HCT116 (cell line): Measurements from ENCODE around the gene RBM39. TPM values are rescaled to one million over a fixed set of nuclear protein-coding genes. Genes with fewer than 3 reads are reported as not detected.

Source experiments
- ATAC-seq: fragments of 200-7000 bp; cut with Tn5 transposase; 2 replicates; pipeline ENCODE4 v1.9.1; 2020; ENCODE audit warnings: mild to moderate bottlenecking, moderate library complexity
- BruUV-seq: library from RNA; stranded (reverse); fragments of 400-500 nt; replicated peaks from 2 replicates; lab custom pipeline; 2021; lab: Mats Ljungman, UMichigan
- CTCF ChIA-PET: fragments of 300-600 bp; sonication (Branson Sonifier 250); formaldehyde crosslinking; loops from one replicate; lab custom pipeline; 2021; ENCODE audit warnings: antibody characterized with exemption; lab: Charles Lee
- POLR2A ChIA-PET: fragments of 300-600, 350-600 bp; sonication (Branson Sonifier 250); formaldehyde crosslinking; loops from one replicate; lab custom pipeline; 2021; ENCODE audit warnings: antibody characterized with exemption; lab: Charles Lee
- RAD21 ChIA-PET, 2 experiments: fragments of 300-600 bp; sonication (Branson Sonifier 250); formaldehyde crosslinking; loops; one replicate each; lab custom pipeline; 2023; ENCODE audit warnings: low total read pairs in 2 of 2; ENCODE audit not compliant: uncharacterized antibody in 2 of 2, unreplicated experiment in 2 of 2, low non-redundant PET in 1 of 2; lab: Charles Lee
- DNase-seq: peaks from one replicate; pipeline ENCODE4 v3.0.0-alpha.2; 2010; ENCODE audit warnings: low read depth, low spot score
- H2AFZ ChIP-seq: fragments of 200-600 bp; shearing (Covaris generic), sonication (generic); 2 replicates; pipeline ENCODE4 v1.6.1; 2017; ENCODE audit warnings: low read depth, mixed run types, mixed read lengths, antibody characterized with exemption, low read length; ENCODE audit not compliant: poor library complexity, severe bottlenecking
- H3K27ac ChIP-seq: 2 replicates; pipeline ENCODE4 v1.5.1; 2012; ENCODE audit warnings: low read depth, low read length
- H3K27me3 ChIP-seq: fragments of 200-600 bp; sonication (generic); 2 replicates; pipeline ENCODE4 v1.6.1; 2016; ENCODE audit warnings: mixed run types, low read length, mixed read lengths; ENCODE audit not compliant: insufficient read depth
- H3K36me3 ChIP-seq, 2 experiments: fragments of 200-500 bp in 1 of 2; fragments of 200-600 bp in 1 of 2; sonication (Bioruptor generic) in 1 of 2; sonication (generic) in 1 of 2; 2 replicates each; pipeline versions ENCODE4 v1.5.1 to v1.6.1; 2014 to 2016; ENCODE audit warnings: low read length in 2 of 2, inconsistent platforms in 1 of 2, mixed read lengths in 1 of 2, mixed run types in 1 of 2; ENCODE audit not compliant: insufficient read depth in 2 of 2, control insufficient read depth in 1 of 2
- H3K4me1 ChIP-seq, 2 experiments: fragments of 200-600 bp in 1 of 2; sonication (generic) in 1 of 2; 2 replicates each; pipeline versions ENCODE4 v1.5.1 to v1.6.1; 2012 to 2017; ENCODE audit warnings: low read length in 2 of 2, inconsistent platforms in 1 of 2, mild to moderate bottlenecking in 1 of 2, mixed read lengths in 1 of 2, mixed run types in 1 of 2, moderate library complexity in 1 of 2; ENCODE audit not compliant: insufficient read depth in 2 of 2, control insufficient read depth in 1 of 2
- H3K4me2 ChIP-seq: fragments of 200-600 bp; sonication (generic); 2 replicates; pipeline ENCODE4 v1.6.1; 2017; ENCODE audit warnings: mixed run types, low read length, mixed read lengths
- H3K4me3 ChIP-seq, 2 experiments: fragments of 200-600 bp in 1 of 2; sonication (generic) in 1 of 2; replicated peaks in 1 of 2; 2 replicates each; pipeline ENCODE4 v1.5.1; 2011 to 2016; ENCODE audit warnings: low read length in 2 of 2, control low read depth in 1 of 2, low read depth in 1 of 2, mild to moderate bottlenecking in 1 of 2, mixed read lengths in 1 of 2, mixed run types in 1 of 2
- H3K79me2 ChIP-seq: fragments of 200-600 bp; sonication (generic); 2 replicates; pipeline ENCODE4 v1.6.1; 2017; ENCODE audit warnings: mild to moderate bottlenecking, mixed run types, low read length, moderate library complexity, mixed read lengths; ENCODE audit not compliant: insufficient read depth
- H3K9ac ChIP-seq: fragments of 200-600 bp; sonication (generic); 2 replicates; pipeline ENCODE4 v1.6.1; 2016; ENCODE audit warnings: low read length, mixed read lengths
- H3K9me2 ChIP-seq: fragments of 200-600 bp; sonication (generic), shearing (Covaris generic); 2 replicates; pipeline ENCODE4 v1.6.1; 2017; ENCODE audit warnings: mixed run types, mild to moderate bottlenecking, moderate library complexity; ENCODE audit not compliant: insufficient read depth
- H3K9me3 ChIP-seq, 2 experiments: fragments of 200-500 bp in 1 of 2; fragments of 200-600 bp in 1 of 2; sonication (Bioruptor generic) in 1 of 2; sonication (generic) in 1 of 2; 2 replicates each; pipeline ENCODE4 v1.6.1; 2014 to 2017; ENCODE audit warnings: low read length in 2 of 2, mixed read lengths in 2 of 2, inconsistent platforms in 1 of 2, low read depth in 1 of 2, mild to moderate bottlenecking in 1 of 2, mixed run types in 1 of 2, moderate library complexity in 1 of 2; ENCODE audit not compliant: control insufficient read depth in 1 of 2, insufficient read depth in 1 of 2
- H4K20me1 ChIP-seq: fragments of 200-600 bp; sonication (generic), shearing (Covaris generic); 2 replicates; pipeline ENCODE4 v1.6.1; 2017; ENCODE audit warnings: mixed run types, mild to moderate bottlenecking, moderate library complexity; ENCODE audit not compliant: insufficient read depth
- CBX3 ChIP-seq: IDR thresholded peaks from 2 replicates; pipeline ENCODE4 v1.6.1; 2012; ENCODE audit warnings: low read depth
- CEBPB ChIP-seq: IDR thresholded peaks from 2 replicates; pipeline ENCODE4 v1.6.1; 2012; ENCODE audit warnings: low read depth
- ELF1 ChIP-seq: IDR thresholded peaks from 2 replicates; pipeline ENCODE4 v1.6.1; 2012; ENCODE audit warnings: low read depth, borderline replicate concordance
- EZH2 ChIP-seq: fragments of 200-600 bp; sonication (generic); IDR thresholded peaks from 2 replicates; pipeline ENCODE4 v1.6.1; 2017; ENCODE audit warnings: antibody characterized with exemption, mixed run types
- JUND ChIP-seq: IDR thresholded peaks from 2 replicates; pipeline ENCODE4 v1.6.1; 2012
- POLR2AphosphoS5 ChIP-seq: IDR thresholded peaks from 2 replicates; pipeline ENCODE4 v1.6.1; 2011; ENCODE audit warnings: mild to moderate bottlenecking, low read depth, low read length, moderate library complexity
- RAD21 ChIP-seq: IDR thresholded peaks from 2 replicates; pipeline ENCODE4 v1.6.1; 2012; ENCODE audit warnings: low read depth, mild to moderate bottlenecking
- SIN3A ChIP-seq: IDR thresholded peaks from 2 replicates; pipeline ENCODE4 v1.6.1; 2012; ENCODE audit warnings: low read depth
- SP1 ChIP-seq: IDR thresholded peaks from 2 replicates; pipeline ENCODE4 v1.6.1; 2012; ENCODE audit warnings: low read depth
- TCF7L2 ChIP-seq: IDR thresholded peaks from 2 replicates; pipeline ENCODE4 v1.7.0; 2011; ENCODE audit warnings: borderline replicate concordance, inconsistent platforms; ENCODE audit not compliant: insufficient read depth, insufficient read length; ENCODE audit errors: extremely low read depth
- YY1 ChIP-seq: IDR thresholded peaks from 2 replicates; pipeline ENCODE4 v1.6.1; 2011; ENCODE audit warnings: low read length, low read depth, moderate library complexity, mild to moderate bottlenecking; ENCODE audit not compliant: insufficient replicate concordance; ENCODE audit errors: extremely low read depth
- ZFX ChIP-seq: fragments of 450-650 bp; IDR thresholded peaks from 2 replicates; pipeline ENCODE4 v1.6.1; 2017
- ZNF274 ChIP-seq: fragments of 200-500 bp; sonication (Bioruptor generic); IDR thresholded peaks from 2 replicates; pipeline ENCODE4 v1.6.1; 2014; ENCODE audit warnings: mild to moderate bottlenecking, low read depth, low read length, inconsistent platforms
- intact Hi-C: fragments of 100-400 bp; cut with micrococcal nuclease; formaldehyde crosslinking; loops from 2 replicates; pipeline ENCODE4 v1.10.0; 2022
- total RNA-seq: library from RNA; stranded (reverse); gene quantifications from one replicate; pipeline ENCODE4 v1.2.1, GENCODE V29; 2021; ENCODE audit not compliant: unreplicated experiment
- TF ChIP-seq, protein P1 (sequence below): IDR thresholded peaks from 2 replicates; pipeline ENCODE4 v1.6.1; 2011; ENCODE audit warnings: mild to moderate bottlenecking, low read length, moderate library complexity; ENCODE audit not compliant: insufficient replicate concordance; ENCODE audit errors: extremely low read depth
- TF ChIP-seq, protein P2 (sequence below): IDR thresholded peaks from 2 replicates; pipeline ENCODE4 v1.6.1; 2012; ENCODE audit warnings: low read depth
- TF ChIP-seq, protein P3 (sequence below): IDR thresholded peaks from 2 replicates; pipeline ENCODE4 v1.6.1; 2012
- TF ChIP-seq, protein P4 (sequence below): IDR thresholded peaks from 2 replicates; pipeline ENCODE4 v1.6.1; 2012

The RBM39 gene
- total RNA-seq, 1 experiment from 2014 or later = 234 TPM

DNA sequence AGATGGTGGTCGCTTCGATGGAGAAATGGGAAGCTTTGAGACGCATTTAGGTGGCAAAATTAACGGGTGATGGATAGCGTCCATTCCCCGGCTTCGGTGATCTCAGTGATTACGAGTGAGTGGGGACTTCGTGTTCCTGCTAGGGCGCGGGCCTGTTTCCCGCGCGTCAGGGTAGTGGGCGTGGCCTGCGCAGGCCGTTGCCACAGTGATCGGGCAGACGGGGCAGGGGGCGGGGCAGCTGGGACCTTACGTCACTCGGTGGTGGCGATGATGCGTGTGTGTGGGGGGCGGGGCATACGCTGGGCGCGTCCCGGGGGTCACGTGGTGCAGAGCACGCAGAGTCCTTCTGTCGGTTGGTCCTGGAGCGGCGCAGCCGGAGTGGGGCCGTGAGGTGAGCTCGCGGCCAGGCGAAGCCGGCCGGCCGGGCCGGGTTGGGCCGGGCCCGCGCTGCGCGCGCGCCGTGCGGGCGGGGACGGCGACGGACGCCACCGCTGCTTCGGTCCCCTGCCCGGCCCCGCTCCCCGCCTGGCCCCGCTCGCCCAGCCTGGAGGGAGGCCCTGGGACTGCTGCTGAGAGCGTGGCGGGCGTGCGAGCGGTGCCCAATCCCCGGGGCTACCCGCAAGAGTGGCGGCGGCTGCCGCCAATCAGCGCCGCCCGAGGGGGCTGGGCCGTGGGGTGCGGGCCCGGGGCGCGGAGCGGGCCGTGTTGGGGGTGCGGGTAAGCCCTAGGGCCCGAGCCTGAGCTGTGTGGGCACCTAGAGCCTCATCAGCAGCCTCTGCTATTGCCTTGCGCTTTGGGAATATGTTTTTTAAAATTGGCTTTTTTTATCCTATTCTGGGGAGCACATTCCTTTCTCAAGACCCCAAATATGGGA is 29.9 kb upstream of the RBM39 start, which contains the start of gene PHF20 (continued):
- TF ChIP-seq, protein P1, sequence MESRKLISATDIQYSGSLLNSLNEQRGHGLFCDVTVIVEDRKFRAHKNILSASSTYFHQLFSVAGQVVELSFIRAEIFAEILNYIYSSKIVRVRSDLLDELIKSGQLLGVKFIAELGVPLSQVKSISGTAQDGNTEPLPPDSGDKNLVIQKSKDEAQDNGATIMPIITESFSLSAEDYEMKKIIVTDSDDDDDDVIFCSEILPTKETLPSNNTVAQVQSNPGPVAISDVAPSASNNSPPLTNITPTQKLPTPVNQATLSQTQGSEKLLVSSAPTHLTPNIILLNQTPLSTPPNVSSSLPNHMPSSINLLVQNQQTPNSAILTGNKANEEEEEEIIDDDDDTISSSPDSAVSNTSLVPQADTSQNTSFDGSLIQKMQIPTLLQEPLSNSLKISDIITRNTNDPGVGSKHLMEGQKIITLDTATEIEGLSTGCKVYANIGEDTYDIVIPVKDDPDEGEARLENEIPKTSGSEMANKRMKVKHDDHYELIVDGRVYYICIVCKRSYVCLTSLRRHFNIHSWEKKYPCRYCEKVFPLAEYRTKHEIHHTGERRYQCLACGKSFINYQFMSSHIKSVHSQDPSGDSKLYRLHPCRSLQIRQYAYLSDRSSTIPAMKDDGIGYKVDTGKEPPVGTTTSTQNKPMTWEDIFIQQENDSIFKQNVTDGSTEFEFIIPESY = no peak
- TF ChIP-seq TCF7L2 = no peak
- TF ChIP-seq SP1 = peak; percentile 71
- TF ChIP-seq ZFX = peak; percentile 84
- no peak for TF ChIP-seq ZNF274
- TF ChIP-seq JUND = no peak

DNA sequence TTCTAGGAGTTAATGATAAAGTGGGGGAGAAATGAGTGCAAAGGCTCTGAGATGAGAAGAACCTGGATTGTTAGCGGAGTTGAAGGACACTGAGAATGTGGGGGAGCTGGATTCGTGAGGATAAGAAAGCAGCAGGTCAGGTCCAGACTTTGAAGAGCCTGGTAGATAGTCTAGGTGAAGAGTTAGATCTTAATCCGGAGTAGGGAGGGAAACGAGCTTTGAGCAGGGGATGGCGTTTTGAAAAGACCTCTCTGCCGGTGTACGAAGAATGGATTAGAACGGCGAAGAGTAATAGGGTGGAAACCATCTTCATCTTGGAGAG is 29.3 kb upstream of the RBM39 start:
- Histone ChIP-seq H3K36me3 (no peaks in the 10 kb centered on the region), H3K4me3 (no peak overlapping the region), H3K9me3 (no peaks in the 10 kb centered on the region), H3K4me2 (0 out of 2 replicates have a peak overlapping the region, but pooled peaks have one; percentile 89), H4K20me1 (no peaks in the 10 kb centered on the region), H3K4me1 (peaks cover 19 to 39% of the 10 kb centered on the region in 2 experiments), H3K27me3 (no peaks in the 10 kb centered on the region), H2AFZ (peak overlapping the region; percentile 20), H3K79me2 (peaks cover 37% of the 10 kb centered on the region), H3K9me2 (no peaks in the 10 kb centered on the region), H3K9ac (no peak overlapping the region), H3K27ac (no peak overlapping the region; the same call in 1 of the 2 replicates)
- ChIA-PET POLR2A (interaction anchor here (0.6 to 5.0 kb wide), 3 partner anchors 28 to 183 kb away, joined by 3 to 58 read pairs (median 5); partner anchors contain the start of genes RBM39 and SCAND1), CTCF (interaction anchor here (0.6 to 1.4 kb wide), 2 partner anchors 29 to 367 kb away, joined by 3 to 4 read pairs; partner anchors contain the start of gene RBM39), RAD21 (interaction anchor here in 1 of 2 experiments (0.7 kb wide), 1 partner anchor 29 kb away, joined by 3 read pairs; no protein-coding TSS in a partner anchor)
- BruUV-seq = no TSS peak
- intact Hi-C loops = no loop called here
- ATAC-seq (no peak), DNase-seq (no peak)
- TF ChIP-seq YY1 (no peak), CEBPB (no peak), POLR2AphosphoS5 (no peak), ZNF274 (no peak), EZH2 (no peak), RAD21 (no peak), SIN3A (no peak), ZFX (no peak), JUND (no peak), ELF1 (no peak), CBX3 (no peak), SP1 (no peak)
- TF ChIP-seq, protein P2, sequence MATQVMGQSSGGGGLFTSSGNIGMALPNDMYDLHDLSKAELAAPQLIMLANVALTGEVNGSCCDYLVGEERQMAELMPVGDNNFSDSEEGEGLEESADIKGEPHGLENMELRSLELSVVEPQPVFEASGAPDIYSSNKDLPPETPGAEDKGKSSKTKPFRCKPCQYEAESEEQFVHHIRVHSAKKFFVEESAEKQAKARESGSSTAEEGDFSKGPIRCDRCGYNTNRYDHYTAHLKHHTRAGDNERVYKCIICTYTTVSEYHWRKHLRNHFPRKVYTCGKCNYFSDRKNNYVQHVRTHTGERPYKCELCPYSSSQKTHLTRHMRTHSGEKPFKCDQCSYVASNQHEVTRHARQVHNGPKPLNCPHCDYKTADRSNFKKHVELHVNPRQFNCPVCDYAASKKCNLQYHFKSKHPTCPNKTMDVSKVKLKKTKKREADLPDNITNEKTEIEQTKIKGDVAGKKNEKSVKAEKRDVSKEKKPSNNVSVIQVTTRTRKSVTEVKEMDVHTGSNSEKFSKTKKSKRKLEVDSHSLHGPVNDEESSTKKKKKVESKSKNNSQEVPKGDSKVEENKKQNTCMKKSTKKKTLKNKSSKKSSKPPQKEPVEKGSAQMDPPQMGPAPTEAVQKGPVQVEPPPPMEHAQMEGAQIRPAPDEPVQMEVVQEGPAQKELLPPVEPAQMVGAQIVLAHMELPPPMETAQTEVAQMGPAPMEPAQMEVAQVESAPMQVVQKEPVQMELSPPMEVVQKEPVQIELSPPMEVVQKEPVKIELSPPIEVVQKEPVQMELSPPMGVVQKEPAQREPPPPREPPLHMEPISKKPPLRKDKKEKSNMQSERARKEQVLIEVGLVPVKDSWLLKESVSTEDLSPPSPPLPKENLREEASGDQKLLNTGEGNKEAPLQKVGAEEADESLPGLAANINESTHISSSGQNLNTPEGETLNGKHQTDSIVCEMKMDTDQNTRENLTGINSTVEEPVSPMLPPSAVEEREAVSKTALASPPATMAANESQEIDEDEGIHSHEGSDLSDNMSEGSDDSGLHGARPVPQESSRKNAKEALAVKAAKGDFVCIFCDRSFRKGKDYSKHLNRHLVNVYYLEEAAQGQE = no peak
- TF ChIP-seq, protein P3, sequence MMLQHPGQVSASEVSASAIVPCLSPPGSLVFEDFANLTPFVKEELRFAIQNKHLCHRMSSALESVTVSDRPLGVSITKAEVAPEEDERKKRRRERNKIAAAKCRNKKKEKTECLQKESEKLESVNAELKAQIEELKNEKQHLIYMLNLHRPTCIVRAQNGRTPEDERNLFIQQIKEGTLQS = no peak
- TF ChIP-seq, protein P4, sequence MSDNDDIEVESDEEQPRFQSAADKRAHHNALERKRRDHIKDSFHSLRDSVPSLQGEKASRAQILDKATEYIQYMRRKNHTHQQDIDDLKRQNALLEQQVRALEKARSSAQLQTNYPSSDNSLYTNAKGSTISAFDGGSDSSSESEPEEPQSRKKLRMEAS = no peak
